IPS-20b (cell line): ENCODE results near the gene CTNNA2.

Experiments used
- H3K27ac ChIP-seq: one replicate; pipeline ENCODE4 v1.5.1; 2013; ENCODE audit warnings: low read length
- H3K27me3 ChIP-seq: 2 replicates; pipeline ENCODE4 v1.6.1; 2013; ENCODE audit warnings: mild to moderate bottlenecking, low read length, inconsistent platforms; ENCODE audit not compliant: insufficient read depth
- H3K36me3 ChIP-seq: 2 replicates; pipeline ENCODE4 v1.6.1; 2013; ENCODE audit warnings: low read depth, mild to moderate bottlenecking, inconsistent platforms, low read length, moderate library complexity; ENCODE audit not compliant: insufficient read depth
- H3K4me1 ChIP-seq: 2 replicates; pipeline ENCODE4 v1.6.1; 2013; ENCODE audit warnings: mild to moderate bottlenecking, control low read depth, inconsistent platforms, low read length, moderate library complexity; ENCODE audit not compliant: insufficient read depth
- H3K4me3 ChIP-seq: 2 replicates; pipeline ENCODE4 v1.5.1; 2013; ENCODE audit warnings: mild to moderate bottlenecking, low read length, inconsistent platforms
- H3K9ac ChIP-seq: 2 replicates; pipeline ENCODE4 v1.6.1; 2013; ENCODE audit warnings: low read depth, mild to moderate bottlenecking, inconsistent platforms, low read length, moderate library complexity
- H3K9me3 ChIP-seq: 2 replicates; pipeline ENCODE4 v1.6.1; 2013; ENCODE audit warnings: mild to moderate bottlenecking, low read depth, low read length, inconsistent platforms; ENCODE audit not compliant: insufficient read depth

The CTNNA2 gene

GRCh38 chr2:79713131-79713785, 200.4 kb downstream of the CTNNA2 start:
- Histone ChIP-seq H3K36me3 (no peaks in the 10 kb centered on the region), H3K4me1 (no peaks in the 10 kb centered on the region), H3K27me3 (no peaks in the 10 kb centered on the region), H3K4me3 (no peak overlapping the region), H3K9me3 (no peaks in the 10 kb centered on the region), H3K9ac (no peak overlapping the region), H3K27ac (no peak overlapping the region)

GRCh38 chr2:79714283-79714682, 201.4 kb downstream of the CTNNA2 start:
- no peak overlapping the region for H3K9ac ChIP-seq
- H3K4me3 ChIP-seq = no peak overlapping the region
- H3K9me3 ChIP-seq = no peaks in the 10 kb centered on the region
- H3K27me3 ChIP-seq = no peaks in the 10 kb centered on the region
- no peaks in the 10 kb centered on the region for H3K36me3 ChIP-seq
- H3K27ac ChIP-seq = no peak overlapping the region
- no peaks in the 10 kb centered on the region for H3K4me1 ChIP-seq

- no peaks in the 10 kb centered on the region for H3K27me3 ChIP-seq
- H3K4me3 ChIP-seq = no peak overlapping the region
- no peak overlapping the region for H3K9ac ChIP-seq
- no peak overlapping the region for H3K27ac ChIP-seq
- no peaks in the 10 kb centered on the region for H3K9me3 ChIP-seq
- H3K4me1 ChIP-seq = no peaks in the 10 kb centered on the region
- no peaks in the 10 kb centered on the region for H3K36me3 ChIP-seq
Observed at GRCh38 chr2:79715338-79715737, 202.5 kb downstream of the CTNNA2 start.

GRCh38 chr2:79716266-79716665, 203.4 kb downstream of the CTNNA2 start:
- Histone ChIP-seq H3K36me3 (no peaks in the 10 kb centered on the region), H3K27ac (no peak overlapping the region), H3K9ac (no peak overlapping the region), H3K27me3 (no peaks in the 10 kb centered on the region), H3K4me1 (no peaks in the 10 kb centered on the region), H3K9me3 (no peaks in the 10 kb centered on the region), H3K4me3 (no peak overlapping the region)

GRCh38 chr2:79717364-79718007, 204.6 kb downstream of the CTNNA2 start:
- H3K36me3 ChIP-seq = no peaks in the 10 kb centered on the region
- no peak overlapping the region for H3K9ac ChIP-seq
- no peak overlapping the region for H3K27ac ChIP-seq
- H3K4me3 ChIP-seq = no peak overlapping the region
- H3K27me3 ChIP-seq = no peaks in the 10 kb centered on the region
- no peaks in the 10 kb centered on the region for H3K9me3 ChIP-seq
- no peaks in the 10 kb centered on the region for H3K4me1 ChIP-seq

- no peaks in the 10 kb centered on the region for H3K27me3 ChIP-seq
- H3K9ac ChIP-seq = no peak overlapping the region
- no peaks in the 10 kb centered on the region for H3K9me3 ChIP-seq
- no peak overlapping the region for H3K4me3 ChIP-seq
- no peaks in the 10 kb centered on the region; the same call in 1 of the 2 replicates for H3K4me1 ChIP-seq
- H3K27ac ChIP-seq = no peak overlapping the region
- no peaks in the 10 kb centered on the region for H3K36me3 ChIP-seq
Observed at GRCh38 chr2:79721061-79721460, 208.2 kb downstream of the CTNNA2 start.

- Histone ChIP-seq H3K9me3 (no peaks in the 10 kb centered on the region), H3K36me3 (no peaks in the 10 kb centered on the region), H3K4me3 (no peak overlapping the region), H3K9ac (no peak overlapping the region), H3K27ac (no peak overlapping the region), H3K27me3 (no peaks in the 10 kb centered on the region), H3K4me1 (no peaks in the 10 kb centered on the region; the same call in 1 of the 2 replicates)
Observed at GRCh38 chr2:79721966-79722365, 209.1 kb downstream of the CTNNA2 start.

GRCh38 chr2:79723830-79724229, 211.0 kb downstream of the CTNNA2 start:
- Histone ChIP-seq H3K4me1 (no peaks in the 10 kb centered on the region; the same call in 1 of the 2 replicates), H3K27me3 (no peaks in the 10 kb centered on the region), H3K27ac (no peak overlapping the region), H3K36me3 (no peaks in the 10 kb centered on the region), H3K9me3 (no peaks in the 10 kb centered on the region), H3K9ac (no peak overlapping the region), H3K4me3 (no peak overlapping the region)

GRCh38 chr2:79729532-79729931, 216.7 kb downstream of the CTNNA2 start:
- Histone ChIP-seq H3K27me3 (no peaks in the 10 kb centered on the region), H3K27ac (no peak overlapping the region), H3K9ac (no peak overlapping the region), H3K36me3 (no peaks in the 10 kb centered on the region), H3K4me3 (no peak overlapping the region), H3K9me3 (no peaks in the 10 kb centered on the region), H3K4me1 (no peaks in the 10 kb centered on the region; the same call in none of the 2 replicates)

GRCh38 chr2:79734518-79734917, 221.7 kb downstream of the CTNNA2 start:
- Histone ChIP-seq H3K36me3 (no peaks in the 10 kb centered on the region), H3K4me3 (no peak overlapping the region), H3K9ac (no peak overlapping the region), H3K4me1 (no peaks in the 10 kb centered on the region; the same call in 1 of the 2 replicates), H3K9me3 (no peaks in the 10 kb centered on the region), H3K27me3 (no peaks in the 10 kb centered on the region), H3K27ac (no peak overlapping the region)

- H3K36me3 ChIP-seq = no peaks in the 10 kb centered on the region
- no peaks in the 10 kb centered on the region for H3K27me3 ChIP-seq
- no peak overlapping the region for H3K27ac ChIP-seq
- no peaks in the 10 kb centered on the region for H3K4me1 ChIP-seq
- H3K9ac ChIP-seq = no peak overlapping the region
- H3K9me3 ChIP-seq = no peaks in the 10 kb centered on the region
- no peak overlapping the region for H3K4me3 ChIP-seq
Observed at GRCh38 chr2:79740879-79741443, 228.1 kb downstream of the CTNNA2 start.

- H3K4me1 ChIP-seq = no peaks in the 10 kb centered on the region
- H3K4me3 ChIP-seq = no peak overlapping the region
- no peaks in the 10 kb centered on the region for H3K27me3 ChIP-seq
- H3K36me3 ChIP-seq = no peaks in the 10 kb centered on the region
- H3K9me3 ChIP-seq = no peaks in the 10 kb centered on the region
- no peak overlapping the region for H3K27ac ChIP-seq
- no peak overlapping the region for H3K9ac ChIP-seq
Observed at GRCh38 chr2:79750321-79750720, 237.5 kb downstream of the CTNNA2 start.
